GM12891 (cell line): Measurements from ENCODE around the gene XRCC6.

Experiments used
- POLR2A ChIP-seq: IDR thresholded peaks from 2 replicates; pipeline ENCODE4 v1.6.1; 2011; ENCODE audit warnings: low read depth, low read length, control low read depth
- SPI1 ChIP-seq: IDR thresholded peaks from 2 replicates; pipeline ENCODE4 v1.6.1; 2011; ENCODE audit warnings: low read depth, low read length, control low read depth

GRCh38 chr22:41664490-41664889 lies 43.4 kb downstream of the XRCC6 start:
- TF ChIP-seq POLR2A (no peak; the same call in 1 of the 2 replicates), SPI1 (no peak)
